Omental fat pad (tissue), 4 donors: ENCODE measurements around the gene HOTAIR. TPM values are rescaled to one million over a fixed set of nuclear protein-coding genes. Genes with fewer than 3 reads are reported as not detected.

Experiments
- ATAC-seq: fragments of 150-250 bp; one replicate; pipeline ENCODE4 v1.9.1; 2016; ENCODE audit warnings: mild to moderate bottlenecking, moderate library complexity; ENCODE audit not compliant: low FRiP score
- DNase-seq: peaks from one replicate; pipeline ENCODE4 v3.0.0-alpha.2; 2019; ENCODE audit warnings: low spot score
- CTCF ChIP-seq, 3 donors: fragments of 450-650 bp; IDR thresholded peaks; one replicate each; pipeline ENCODE4 v1.5.1; 2016 to 2017; ENCODE audit warnings: antibody characterized with exemption in 3 of 3, mild to moderate bottlenecking in 3 of 3, moderate library complexity in 2 of 3
- total RNA-seq, 4 donors: library from RNA; depleted of rRNA; stranded (reverse); fragments of >200 nt; gene quantifications; one replicate each; pipeline ENCODE4 v1.1.0, GENCODE V29; 2016

Gene HOTAIR
- total RNA-seq, 4 donors from 2014 or later, result 0.32 TPM; not detected in 3

- TF ChIP-seq CTCF (IDR thresholded peaks at IDR 0.05), result no peak
- no peak for ATAC-seq
- DNase-seq, result no peak
Observed at GRCh38 chr12:53969588-53970259, 5.0 kb downstream of the HOTAIR start.

GRCh38 chr12:53968214-53969127, 6.3 kb downstream of the HOTAIR start:
- no peak for ATAC-seq
- TF ChIP-seq CTCF (IDR thresholded peaks at IDR 0.05), result no peak
- DNase-seq, result no peak

- ATAC-seq, result no peak
- no peak for DNase-seq
- no peak for TF ChIP-seq CTCF (IDR thresholded peaks at IDR 0.05)
Observed at GRCh38 chr12:53967421-53967925, 7.3 kb downstream of the HOTAIR start.

- no peak for TF ChIP-seq CTCF (IDR thresholded peaks at IDR 0.05)
- no peak for ATAC-seq
- no peak for DNase-seq
Observed at GRCh38 chr12:53966385-53967133, 8.2 kb downstream of the HOTAIR start.

GRCh38 chr12:53966085-53966384, 8.7 kb downstream of the HOTAIR start:
- DNase-seq, result no peak
- ATAC-seq, result no peak
- TF ChIP-seq CTCF (IDR thresholded peaks at IDR 0.05), result no peak

- TF ChIP-seq CTCF (IDR thresholded peaks at IDR 0.05), result no peak
- DNase-seq, result no peak
- ATAC-seq, result no peak
Observed at GRCh38 chr12:53965281-53966084, 9.3 kb downstream of the HOTAIR start.
